GM21576 (cell line): ENCODE results near the gene RANGAP1.
A peak's percentile ranks its signal among the peaks of the same experiment; 100 is the strongest.
"Not testable (repeated sequence)": the region's sequence is repeated elsewhere in the genome, so short reads cannot be mapped to it uniquely, and the experiment has no call there.

Source experiments
- ATAC-seq: cut with Tn5 transposase; IDR thresholded peaks from one replicate; pipeline ENCODE4 v1.9.1; 2021; ENCODE audit warnings: mild to moderate bottlenecking, moderate library complexity; ENCODE audit not compliant: unreplicated experiment

RANGAP1 gene

DNA sequence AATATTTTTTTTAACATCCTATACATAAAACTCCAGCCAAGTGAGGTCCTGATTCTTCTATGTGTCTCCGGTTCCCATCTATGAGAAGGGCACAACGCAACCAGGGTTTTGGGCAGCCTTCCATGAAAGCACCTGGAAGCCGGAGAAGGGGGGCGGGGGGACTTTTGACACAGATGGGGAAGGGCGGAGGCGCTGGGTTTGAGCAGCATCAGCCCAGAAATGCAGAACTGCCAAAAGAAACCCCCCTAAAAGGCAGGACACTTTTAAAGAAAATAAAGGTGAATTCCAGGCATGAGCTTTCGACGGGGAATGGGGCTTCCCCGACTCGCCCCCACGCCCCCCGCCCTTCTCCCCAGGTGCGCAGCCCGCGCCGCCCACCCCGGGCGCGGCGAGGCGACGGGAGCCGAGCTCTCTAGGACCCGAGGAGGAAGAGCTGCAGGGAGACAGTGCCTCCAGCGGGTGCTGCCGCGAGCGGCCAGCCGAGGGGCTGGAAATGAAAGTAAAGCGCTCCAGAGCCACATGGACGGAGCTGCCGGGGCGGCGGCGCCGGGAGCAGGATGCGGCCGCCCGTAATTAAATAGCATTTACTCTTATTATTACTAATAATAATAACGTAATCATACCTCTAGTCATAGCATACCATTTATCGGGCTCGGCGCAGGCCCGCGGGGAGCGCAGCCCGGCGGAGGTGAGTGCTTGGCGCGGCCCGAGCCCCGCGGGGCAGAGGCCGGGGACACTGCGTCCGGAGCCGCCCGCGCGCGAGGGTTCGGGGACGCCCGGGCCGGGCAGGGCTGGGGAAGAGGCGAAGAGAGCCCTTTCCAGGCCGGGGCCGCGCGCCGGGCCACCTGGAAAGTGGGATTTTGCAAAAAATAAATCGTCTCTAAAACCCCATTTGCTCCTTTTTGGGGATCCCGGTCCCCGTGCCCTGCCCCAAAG is 15.4 kb upstream of the RANGAP1 start, which contains the start of gene ZC3H7B:
Gene ZC3H7B, plus strand, starts transcription at position 441 of the 936 bp plus-strand sequence. CDS start 19,136 bp downstream, outside the sequence.
- peak; percentile 74 for ATAC-seq

DNA sequence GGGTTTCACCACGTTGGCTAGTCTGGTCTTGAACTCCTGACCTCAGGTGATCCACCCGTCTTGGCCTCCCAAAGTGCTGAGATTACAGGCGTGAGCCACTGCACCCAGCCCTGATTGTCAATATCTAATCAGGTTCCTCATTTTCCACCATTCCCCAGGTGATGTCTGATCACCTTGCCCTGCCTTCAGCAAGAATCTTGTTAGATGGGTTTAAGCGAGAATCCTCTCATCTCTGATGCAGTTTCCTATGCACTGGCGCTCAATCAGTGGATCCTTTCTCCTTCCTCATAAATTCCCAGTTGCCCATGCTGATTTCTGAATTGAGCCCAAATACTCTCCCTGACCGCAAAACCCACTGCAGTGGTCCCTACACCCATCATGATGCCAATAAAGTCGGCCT is 14.7 kb upstream of the RANGAP1 start:
- ATAC-seq = no peak

DNA sequence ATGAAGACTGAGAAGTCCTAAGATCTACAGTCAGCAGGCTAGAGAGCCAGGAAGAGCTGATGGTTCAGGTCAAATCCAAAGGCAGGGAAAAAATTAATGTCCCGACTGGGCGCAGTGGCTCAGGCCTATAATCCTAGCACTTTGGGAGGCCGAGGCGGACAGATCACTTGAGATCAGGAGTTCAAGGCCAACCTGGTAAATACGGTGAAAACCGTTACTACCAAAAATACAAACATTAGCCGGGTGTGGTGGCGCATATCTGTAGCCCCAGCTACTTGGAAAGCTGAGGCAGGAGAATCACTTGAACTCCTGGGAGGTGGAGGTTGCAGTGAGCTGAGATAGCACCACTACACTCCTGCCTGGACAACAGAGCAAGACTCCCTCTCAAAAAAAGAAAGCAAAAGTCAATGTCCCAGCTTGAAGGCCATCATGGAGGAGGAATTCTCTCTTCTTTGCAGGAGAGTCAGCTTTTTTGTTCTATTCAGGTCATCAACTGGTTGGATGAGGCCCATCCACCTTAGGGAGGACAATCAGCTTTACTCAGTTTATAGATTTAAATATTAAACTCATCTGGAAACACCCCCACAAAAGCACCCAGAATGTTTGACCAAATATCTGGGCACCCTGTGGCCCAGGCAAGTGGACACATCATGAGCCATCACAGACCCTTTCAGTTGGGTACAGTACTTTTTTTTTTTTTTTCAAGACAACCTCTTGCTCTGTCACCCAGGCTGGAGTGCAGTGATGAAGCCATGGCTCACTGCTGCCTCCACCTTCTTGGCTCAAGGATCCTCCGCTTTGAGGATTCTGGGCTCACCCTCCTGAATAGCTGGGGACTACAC is 11.1 kb upstream of the RANGAP1 start:
- ATAC-seq = no peak

DNA sequence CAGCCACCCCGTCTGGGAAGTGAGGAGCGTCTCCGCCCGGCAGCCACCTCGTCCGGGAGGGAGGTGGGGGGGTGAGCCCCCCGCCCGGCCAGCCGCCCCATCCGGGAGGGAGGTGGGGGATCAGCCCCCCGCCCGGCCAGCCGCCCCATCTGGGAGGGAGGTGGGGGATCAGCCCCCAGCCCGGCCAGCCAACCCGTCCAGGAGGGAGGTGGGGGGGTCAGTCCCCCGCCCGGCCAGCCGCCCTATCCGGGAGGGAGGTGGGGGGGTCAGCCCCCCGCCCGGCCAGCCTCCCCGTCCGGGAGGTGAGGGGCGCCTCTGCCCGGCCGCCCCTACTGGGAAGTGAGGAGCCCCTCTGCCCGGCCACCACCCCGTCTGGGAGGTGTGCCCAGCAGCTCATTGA is 8.8 kb upstream of the RANGAP1 start:
- ATAC-seq = not testable (repeated sequence)

DNA sequence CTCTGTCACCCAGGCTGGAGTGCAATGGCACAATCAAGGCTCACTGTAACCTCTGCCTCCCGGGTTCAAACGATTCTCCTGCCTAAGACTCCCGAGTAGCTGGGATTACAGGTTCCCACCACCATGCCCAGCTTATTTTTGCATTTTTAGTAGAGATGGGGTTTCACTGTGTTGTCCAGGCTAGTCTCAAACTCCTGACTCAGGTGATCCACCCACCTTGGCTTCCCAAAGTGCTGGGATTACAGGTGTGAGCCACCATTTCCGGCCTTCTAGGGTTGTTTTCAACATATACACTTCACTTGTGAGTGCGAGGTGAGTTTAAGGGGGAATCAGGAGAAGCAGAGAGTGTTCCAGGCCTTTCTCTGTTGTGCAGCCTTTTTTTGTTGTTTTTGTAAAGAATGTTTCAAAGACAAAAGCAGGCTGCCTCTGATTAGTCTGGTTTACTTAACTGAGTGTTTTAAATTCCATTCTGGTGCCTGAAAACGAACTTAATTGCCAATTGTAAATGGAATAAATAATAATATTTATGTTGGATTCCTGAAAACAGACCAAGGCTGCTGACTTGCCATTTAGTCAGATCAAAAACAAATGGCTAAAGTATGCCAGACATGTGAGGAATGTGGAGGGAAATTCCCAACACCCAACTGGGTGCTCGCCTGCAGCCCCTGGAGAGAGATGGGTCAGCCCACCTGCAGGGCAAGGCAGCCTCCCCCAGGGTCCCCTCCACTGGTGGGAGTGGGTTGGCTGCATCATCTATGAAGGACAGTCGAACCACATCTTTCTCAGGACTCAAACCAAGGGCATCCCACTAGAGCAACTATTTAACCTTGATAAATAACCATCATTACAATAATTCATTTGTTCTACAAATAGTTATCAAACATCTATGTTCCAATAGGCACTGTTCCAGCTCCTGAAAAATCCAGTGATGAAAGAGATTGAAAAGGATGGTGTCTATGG is 4.6 kb upstream of the RANGAP1 start:
- ATAC-seq = no peak

DNA sequence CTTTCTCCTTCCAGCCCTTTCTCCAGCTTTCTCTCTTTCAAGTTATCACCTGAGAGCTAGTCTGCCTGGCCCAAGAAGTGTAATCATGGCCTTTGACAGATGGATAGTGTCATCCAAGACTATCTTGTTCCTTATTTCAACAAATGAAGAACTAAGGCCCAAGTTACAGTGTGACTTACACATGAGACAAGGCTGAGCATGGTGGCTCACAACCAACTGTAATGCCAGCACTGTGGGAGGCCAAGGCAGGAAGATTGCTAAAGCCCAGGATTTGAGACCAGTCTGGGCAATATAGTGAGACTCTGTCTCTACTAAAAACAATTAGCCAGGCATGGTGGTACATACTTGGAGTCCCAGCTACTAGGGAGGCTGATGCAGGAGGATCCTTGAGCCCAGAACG is 3.7 kb upstream of the RANGAP1 start:
- ATAC-seq = no peak

DNA sequence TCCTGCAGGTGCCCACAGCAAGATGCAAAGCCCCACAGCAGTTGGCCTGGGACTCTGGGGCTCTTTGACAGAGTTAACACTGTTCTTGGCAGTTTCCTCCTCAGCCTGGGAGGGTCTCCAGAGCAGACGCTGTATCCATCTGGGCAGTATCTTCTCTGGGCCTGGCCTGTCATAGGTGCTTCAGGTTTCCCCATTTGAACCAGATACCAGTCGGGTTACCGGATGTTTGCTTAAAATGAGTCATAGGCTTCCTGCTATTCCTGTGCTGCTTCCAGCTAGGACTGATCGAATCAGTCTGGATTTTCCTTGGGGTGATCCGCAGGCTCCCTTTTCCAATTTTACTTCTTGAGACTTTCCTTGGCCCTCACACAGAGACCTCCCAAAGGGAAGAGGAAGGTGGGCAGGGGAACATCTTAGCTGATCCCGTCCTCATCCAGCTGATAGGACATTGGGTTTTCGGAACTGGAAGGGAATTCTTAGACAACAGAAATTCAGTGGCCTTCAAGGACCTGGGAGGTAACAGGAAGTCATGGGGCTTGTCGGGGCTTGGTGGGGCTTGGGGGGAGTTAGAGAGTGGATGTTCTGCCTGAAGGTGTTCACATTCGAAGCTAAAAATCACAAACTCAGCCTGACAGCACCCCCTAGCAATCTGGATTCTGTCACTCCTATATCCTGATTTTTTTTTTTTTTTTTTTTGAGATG is 2.4 kb upstream of the RANGAP1 start:
- no peak for ATAC-seq

DNA sequence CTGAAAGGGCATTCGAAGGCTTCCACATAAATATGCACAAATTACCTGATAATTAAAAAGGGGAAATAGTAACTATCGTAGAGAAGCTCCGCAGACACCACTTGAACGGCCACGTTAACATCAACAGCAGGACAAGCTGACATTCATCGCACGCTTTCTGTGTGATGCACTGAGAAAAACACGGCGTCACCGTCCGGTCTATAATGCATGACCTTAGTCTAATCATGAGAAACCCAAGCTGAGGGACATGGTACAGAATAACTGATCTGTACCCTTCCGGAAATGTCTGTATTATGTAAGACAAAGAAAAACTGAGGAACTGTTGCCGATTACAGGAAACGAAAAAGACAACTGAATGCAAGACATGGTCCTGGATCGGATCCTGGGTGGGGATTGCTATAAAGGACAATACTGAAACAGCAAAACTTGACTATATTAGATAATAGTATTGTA is 678 bp upstream of the RANGAP1 start:
- ATAC-seq = peak; percentile 13

DNA sequence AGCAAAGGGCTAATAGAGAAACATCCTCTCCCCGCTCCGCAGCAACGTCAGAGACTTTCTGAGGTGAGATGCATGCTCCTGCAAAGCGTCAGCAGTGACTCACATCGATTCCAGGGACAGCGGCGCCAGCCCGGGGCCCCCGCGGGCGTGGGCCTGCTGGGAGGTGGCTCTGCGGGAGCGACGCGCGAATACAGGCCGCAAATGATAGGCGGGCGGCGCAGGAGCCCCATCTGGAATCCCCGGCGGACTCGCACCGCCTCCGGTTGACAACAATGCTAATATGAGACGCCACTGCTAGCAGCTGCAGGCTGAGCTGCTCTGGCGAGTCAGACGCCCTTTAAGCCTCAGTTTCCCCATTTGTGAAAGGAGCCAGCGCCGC is 557 bp downstream of the RANGAP1 start:
- ATAC-seq = peak; percentile 16

DNA sequence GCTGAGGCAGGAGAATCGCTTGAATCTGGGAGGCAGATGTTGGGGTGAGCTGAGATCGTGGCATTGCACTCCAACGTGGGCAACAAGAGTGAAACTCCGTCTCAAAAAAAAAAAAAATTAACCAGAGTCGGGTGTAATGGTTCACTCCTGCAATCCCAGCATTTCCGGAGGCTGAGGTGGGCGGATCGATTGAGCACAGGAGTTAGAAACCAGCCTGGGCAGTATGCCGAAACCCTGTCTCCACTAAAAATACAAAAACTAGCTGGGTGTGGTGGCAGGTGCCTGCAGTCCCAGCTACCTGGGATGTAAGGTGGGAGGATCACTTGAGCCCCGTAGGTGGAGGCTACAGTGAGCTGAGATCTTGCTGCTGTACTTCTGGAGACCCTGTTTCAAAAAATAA is 1.5 kb downstream of the RANGAP1 start:
- ATAC-seq = no peak

DNA sequence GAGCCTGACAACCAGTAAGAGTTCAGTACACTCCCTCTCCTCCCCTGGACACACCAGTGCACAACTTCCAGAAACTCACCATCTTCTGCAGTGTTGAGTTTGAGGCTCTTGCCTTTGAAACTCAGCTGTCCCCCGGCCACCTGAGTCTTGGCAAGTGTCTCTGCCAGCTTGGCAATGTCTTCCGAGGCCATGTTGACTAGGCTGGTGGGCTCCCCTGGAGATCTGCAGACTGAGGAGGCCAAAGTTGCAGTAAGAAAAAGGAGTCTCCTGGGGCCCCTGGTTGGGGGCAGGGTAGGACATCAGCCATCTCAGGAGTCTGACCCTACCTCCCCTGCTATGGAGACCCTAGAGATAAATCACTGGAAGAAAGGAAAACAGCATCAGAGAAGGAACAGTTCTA is 5.1 kb downstream of the RANGAP1 start:
- no peak for ATAC-seq

DNA sequence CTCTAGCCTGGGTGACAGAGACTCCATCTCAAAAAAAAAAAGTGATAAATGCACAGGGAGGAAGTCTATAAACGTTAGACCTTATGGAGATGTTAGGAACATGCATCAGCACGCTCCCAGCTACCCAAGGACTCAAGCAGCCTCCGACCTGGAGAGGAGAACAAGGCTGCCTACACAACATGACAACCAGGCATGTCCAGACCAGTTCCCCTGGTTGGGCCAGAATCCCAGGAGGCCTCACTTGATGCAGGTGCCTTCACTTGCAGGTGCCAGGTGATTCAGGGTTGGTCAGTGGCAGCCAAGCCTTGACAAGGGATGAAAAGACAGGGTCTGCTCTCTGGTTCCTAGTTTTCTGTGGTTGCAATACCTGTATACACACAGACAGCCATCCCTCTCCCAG is 5.9 kb downstream of the RANGAP1 start:
- ATAC-seq = no peak

DNA sequence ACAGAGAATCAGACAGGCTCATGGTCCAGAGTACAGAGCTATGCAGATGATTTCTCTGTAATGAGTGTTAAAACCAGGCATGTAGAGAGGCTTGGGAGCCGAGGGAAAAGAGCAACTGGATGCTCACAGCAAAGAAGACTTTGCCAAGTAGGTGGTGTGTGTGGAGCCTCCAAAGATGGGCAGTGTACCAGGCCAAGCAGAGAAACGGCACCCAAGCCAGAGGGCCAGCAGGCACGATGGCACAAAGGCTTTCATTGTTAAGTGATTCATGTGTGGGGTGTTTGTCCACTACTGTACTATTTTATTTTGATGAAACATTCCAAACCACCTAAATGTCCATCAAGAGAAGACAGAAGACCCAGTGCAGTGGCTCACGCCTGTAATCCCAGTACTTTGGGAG is 11.1 kb downstream of the RANGAP1 start:
- ATAC-seq = no peak

DNA sequence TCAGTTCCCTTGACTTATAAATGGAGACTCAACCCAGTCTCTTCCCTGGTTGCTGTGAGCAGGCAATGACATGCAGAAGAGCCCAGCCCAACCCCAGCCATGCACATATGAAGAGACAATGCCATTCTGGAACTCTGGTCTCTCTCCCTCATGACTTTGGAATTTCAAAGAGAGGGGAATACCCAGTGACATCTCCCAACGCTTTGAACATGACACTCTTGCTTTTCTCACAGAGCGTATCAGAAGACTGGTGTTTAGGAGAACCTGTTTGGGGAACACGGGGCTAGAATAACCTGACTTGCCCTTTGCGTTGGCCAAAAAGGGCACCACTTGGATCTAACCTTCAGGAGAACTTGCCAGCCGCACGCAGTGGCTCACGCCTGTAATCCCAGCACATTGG is 12.9 kb downstream of the RANGAP1 start:
- ATAC-seq = no peak

DNA sequence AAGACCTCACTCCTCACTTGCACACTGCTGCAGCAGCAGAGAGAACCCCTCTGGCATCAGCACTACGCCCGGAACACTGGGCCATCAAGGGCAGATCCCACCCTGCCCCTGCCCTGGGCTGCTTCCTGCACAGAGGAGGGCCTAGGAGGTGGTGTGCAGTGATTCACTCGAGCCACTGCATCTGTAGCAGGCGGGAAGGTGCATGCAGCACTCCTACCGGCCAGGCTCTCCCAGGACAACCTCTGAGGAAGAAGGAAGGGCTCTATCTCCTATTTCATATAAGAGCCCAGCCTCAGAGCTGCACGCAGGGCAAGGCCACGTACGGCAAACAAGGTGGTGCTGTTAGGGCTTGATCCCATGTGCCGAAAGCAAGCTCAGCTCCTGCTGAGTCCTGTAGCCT is 14.2 kb downstream of the RANGAP1 start:
- no peak for ATAC-seq

DNA sequence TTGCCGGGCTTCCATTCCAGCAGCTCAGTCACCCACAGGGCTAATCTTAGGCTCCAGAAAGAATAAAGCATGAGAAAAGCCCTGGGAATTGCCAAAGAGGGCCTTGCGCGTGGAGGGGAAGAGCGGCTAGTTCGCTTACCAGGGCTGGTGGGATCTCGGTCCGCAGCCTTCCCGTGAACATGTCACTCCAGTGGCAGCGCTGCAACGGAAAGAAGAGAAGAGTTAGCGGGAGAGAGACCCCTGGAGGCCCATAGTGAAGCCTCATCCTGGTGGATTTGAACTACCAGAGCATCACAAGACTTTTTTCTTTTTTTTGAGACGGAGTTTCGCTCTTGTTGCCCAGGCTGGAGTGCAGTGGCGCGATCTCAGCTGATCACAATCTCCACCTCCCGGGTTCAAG is 18.0 kb downstream of the RANGAP1 start:
- ATAC-seq = no peak

DNA sequence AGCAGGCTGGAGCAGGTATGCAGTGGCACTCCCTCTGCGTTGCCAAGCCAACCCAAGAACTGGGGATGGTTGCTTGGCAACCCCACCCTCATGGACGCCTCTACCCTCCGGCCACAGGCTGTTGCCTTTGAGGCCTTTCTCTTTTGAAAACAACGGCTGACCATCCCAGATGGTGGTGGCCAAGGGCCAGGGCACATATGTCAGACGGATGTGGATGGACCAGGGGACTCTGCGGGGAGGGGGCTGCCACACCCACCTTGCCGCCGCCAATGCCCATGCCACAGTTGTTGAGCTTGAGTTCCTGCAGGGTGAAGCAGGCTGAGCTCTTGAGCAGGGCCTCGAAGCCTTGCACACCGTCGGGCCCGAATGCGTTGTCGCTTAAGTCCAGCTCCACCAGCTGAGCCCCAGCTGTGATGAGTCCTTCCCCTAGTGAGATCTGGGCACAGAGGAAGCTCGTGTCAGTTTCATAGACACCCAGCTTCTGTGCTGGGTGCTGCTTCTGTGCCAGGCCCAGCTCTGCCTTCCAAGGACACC is 21.5 kb downstream of the RANGAP1 start:
- ATAC-seq = no peak

DNA sequence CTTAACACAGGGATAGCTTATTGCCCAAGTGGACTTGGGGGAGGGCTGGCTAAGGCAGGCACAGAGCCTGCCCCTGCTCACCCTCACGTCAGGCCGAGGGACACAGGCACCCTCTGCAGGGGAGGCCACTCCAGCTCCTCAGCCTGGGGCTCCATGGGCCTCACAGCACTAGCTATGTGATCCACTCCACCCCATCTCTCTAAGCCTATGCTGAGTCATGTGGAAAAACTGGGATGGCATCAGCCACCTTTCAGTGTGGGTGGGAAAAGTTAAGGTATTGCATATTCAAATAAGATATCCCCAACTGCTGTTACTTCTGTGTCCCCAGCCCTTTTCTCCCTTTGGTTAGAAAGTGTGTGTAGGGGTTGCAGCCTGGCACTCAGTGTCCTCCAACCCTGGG is 22.3 kb downstream of the RANGAP1 start:
- no peak for ATAC-seq

DNA sequence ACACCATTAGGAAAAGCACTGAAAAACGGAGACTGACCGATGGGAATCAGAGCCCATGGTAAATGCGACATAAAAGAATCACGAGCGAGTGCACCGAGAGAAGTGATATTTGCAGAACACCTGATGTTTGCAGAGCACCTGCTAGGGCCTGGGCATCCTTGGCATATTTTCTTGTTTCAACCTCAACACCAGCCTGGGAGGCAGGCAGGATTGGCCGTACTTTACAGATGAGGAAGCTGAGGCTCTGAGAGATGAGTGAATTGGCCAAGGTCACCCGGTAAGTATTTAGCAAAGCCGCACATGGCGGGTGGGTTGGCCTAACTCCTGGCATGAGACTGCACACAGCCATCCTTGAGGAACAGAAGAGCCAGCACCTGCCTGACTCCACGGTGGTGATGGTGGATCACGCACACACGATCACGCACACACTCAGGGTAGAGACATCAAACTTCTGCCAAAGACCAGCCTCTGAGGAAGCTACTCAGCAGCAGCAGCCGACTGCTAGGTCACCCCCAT is 23.7 kb downstream of the RANGAP1 start:
- no peak for ATAC-seq
